CD4-positive, alpha-beta memory T cell (primary cell): ENCODE measurements around the gene P3H3. TPM values are rescaled to one million over a fixed set of nuclear protein-coding genes. Genes with fewer than 3 reads are reported as not detected.

ENCODE experiments used
- CTCF ChIA-PET: fragments of 350-600 bp; sonication (Branson Sonifier 250); formaldehyde crosslinking; loops from one replicate; lab custom pipeline; 2021; ENCODE audit warnings: inconsistent platforms; ENCODE audit not compliant: partially characterized antibody; lab: Charles Lee
- POLR2A ChIA-PET: fragments of 350-600 bp; sonication (Branson Sonifier 250); formaldehyde crosslinking; loops from one replicate; lab custom pipeline; 2021; ENCODE audit not compliant: partially characterized antibody; lab: Charles Lee
- DNase-seq, 5 donors: peaks; one replicate each; pipeline versions ENCODE4 v3.0.0 to v3.0.0-alpha.2; 2020 to 2022; ENCODE audit warnings: mixed read lengths in 1 of 5
- H3K27ac ChIP-seq: one replicate; pipeline ENCODE4 v1.7.0; 2013; ENCODE audit warnings: low read depth, low read length
- H3K27me3 ChIP-seq: 2 replicates; pipeline ENCODE4 v1.7.0; 2013; ENCODE audit warnings: mild to moderate bottlenecking, low read length, moderate library complexity; ENCODE audit not compliant: insufficient read depth
- H3K36me3 ChIP-seq: 2 replicates; pipeline ENCODE4 v1.7.0; 2013; ENCODE audit warnings: mild to moderate bottlenecking, low read length, moderate library complexity; ENCODE audit not compliant: insufficient read depth
- H3K4me1 ChIP-seq: 2 replicates; pipeline ENCODE4 v1.7.0; 2013; ENCODE audit warnings: mild to moderate bottlenecking, low read length, moderate library complexity; ENCODE audit not compliant: insufficient read depth
- H3K4me3 ChIP-seq, 2 donors: one replicate each; pipeline ENCODE4 v1.7.0; 2013; ENCODE audit warnings: low read length in 2 of 2, mild to moderate bottlenecking in 1 of 2
- H3K9me3 ChIP-seq, 2 donors: one replicate each; pipeline ENCODE4 v1.7.0; 2013; ENCODE audit warnings: low read length in 2 of 2, control low read depth in 1 of 2; ENCODE audit not compliant: control insufficient read depth in 1 of 2
- H3K27ac Mint-ChIP-seq, 7 donors: one replicate each; pipeline ENCODE4 v1.8.0; 2020 to 2021; ENCODE audit warnings: mixed read lengths in 7 of 7, mild to moderate bottlenecking in 6 of 7, inconsistent platforms in 3 of 7, moderate library complexity in 3 of 7
- H3K27me3 Mint-ChIP-seq, 2 donors: one replicate each; pipeline ENCODE4 v1.8.0; 2020 to 2021; ENCODE audit warnings: mixed read lengths in 2 of 2
- H3K36me3 Mint-ChIP-seq, 2 donors: one replicate each; pipeline ENCODE4 v1.8.0; 2020 to 2021; ENCODE audit warnings: mixed read lengths in 2 of 2, inconsistent platforms in 1 of 2, mild to moderate bottlenecking in 1 of 2
- H3K4me1 Mint-ChIP-seq, 4 donors: one replicate each; pipeline ENCODE4 v1.8.0; 2020 to 2021; ENCODE audit warnings: mixed read lengths in 4 of 4, mild to moderate bottlenecking in 1 of 4
- H3K4me3 Mint-ChIP-seq, 8 donors: one replicate each; pipeline ENCODE4 v1.8.0; 2020 to 2021; ENCODE audit warnings: mixed read lengths in 8 of 8, mild to moderate bottlenecking in 7 of 8, moderate library complexity in 6 of 8, inconsistent platforms in 3 of 8
- H3K9me3 Mint-ChIP-seq, 8 donors: one replicate each; pipeline ENCODE4 v1.8.0; 2020 to 2021; ENCODE audit warnings: mixed read lengths in 8 of 8, mild to moderate bottlenecking in 5 of 8, inconsistent platforms in 3 of 8, moderate library complexity in 1 of 8
- intact Hi-C: fragments of 100-400 bp; cut with micrococcal nuclease; formaldehyde crosslinking; loops from one replicate; pipeline ENCODE4 v1.15.1; 2023
- polyA plus RNA-seq, 2 donors: library from polyadenylated mRNA; unstranded; fragments of 300-500 nt; fragmentation: Illumina TruSeq; gene quantifications; one replicate each; pipeline ENCODE4 v1.2.3, GENCODE V29; 2021
- total RNA-seq, 2 experiments: library from RNA; stranded (reverse); gene quantifications; one replicate each; pipeline ENCODE4 v1.2.3, GENCODE V29; 2021

The P3H3 gene
- total and polyA plus RNA-seq, 4 experiments from 2014 or later: 0.72 to 11.8 (median 6.2) TPM

DNA sequence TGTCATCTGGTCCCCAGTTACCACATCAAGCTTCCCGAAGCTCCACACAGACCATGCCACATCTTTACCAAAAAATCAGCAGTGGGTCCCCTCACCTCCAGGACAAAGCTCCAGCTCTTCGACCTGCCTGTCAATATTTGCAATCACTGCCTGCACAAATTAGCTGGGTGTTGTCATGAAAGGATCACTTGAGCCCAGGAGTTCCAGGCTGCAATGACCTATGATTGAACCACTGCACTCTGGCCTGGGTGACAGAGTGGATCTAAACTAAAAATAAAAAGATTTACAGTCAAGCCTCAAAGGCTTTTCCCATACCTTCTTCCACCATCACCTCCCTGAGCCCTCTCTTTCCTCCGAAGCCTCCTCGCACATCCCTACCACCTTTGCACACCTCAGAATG, 31.6 kb upstream of the P3H3 start:
- no peaks in the 10 kb centered on the region for H3K27me3 Mint-ChIP-seq
- peak overlapping the region in 2 of 8 donors; percentile 10 to 59 for H3K4me3 Mint-ChIP-seq
- Histone ChIP-seq H3K9me3 (no peaks in the 10 kb centered on the region), H3K27me3 (no peaks in the 10 kb centered on the region), H3K4me3 (no peak overlapping the region), H3K4me1 (peaks cover 57% of the 10 kb centered on the region), H3K36me3 (peaks cover 47% of the 10 kb centered on the region), H3K27ac (no peak overlapping the region)
- intact Hi-C loops: no loop called here
- DNase-seq: no peak
- ChIA-PET POLR2A (interaction anchor here (1.2 to 1.9 kb wide), 5 partner anchors 9 to 28 kb away, joined by 4 to 7 read pairs (median 4); no protein-coding TSS in a partner anchor), CTCF (interaction anchor here (0.7 to 28.3 kb wide), 6 partner anchors 10 to 43 kb away, joined by 3 to 303 read pairs (median 5); partner anchors contain the start of genes GPR162, MLF2, P3H3 and PTMS)
- H3K27ac Mint-ChIP-seq: peak overlapping the region; percentile 5 to 82 (median 65)
- peaks cover 51 to 83% (median 66%) of the 10 kb centered on the region in 4 donors for H3K4me1 Mint-ChIP-seq
- no peaks in the 10 kb centered on the region for H3K9me3 Mint-ChIP-seq
- peaks cover 41 to 75% of the 10 kb centered on the region in 2 donors for H3K36me3 Mint-ChIP-seq

GRCh38 chr12:6799147-6799546, 29.1 kb upstream of the P3H3 start:
- ChIA-PET POLR2A (interaction anchor here (1.2 kb wide), 1 partner anchor 10 kb away, joined by 3 read pairs; the partner anchor contains the start of gene CD4), CTCF (no interaction called here)
- H3K4me3 Mint-ChIP-seq: no peak overlapping the region
- Histone ChIP-seq H3K27me3 (no peaks in the 10 kb centered on the region), H3K4me3 (no peak overlapping the region), H3K9me3 (no peaks in the 10 kb centered on the region), H3K36me3 (peaks cover 63% of the 10 kb centered on the region), H3K27ac (no peak overlapping the region), H3K4me1 (peaks cover 41% of the 10 kb centered on the region)
- H3K27me3 Mint-ChIP-seq: no peaks in the 10 kb centered on the region
- no peaks in the 10 kb centered on the region for H3K9me3 Mint-ChIP-seq
- peak overlapping the region in 2 of 7 donors; percentile 47 to 64 for H3K27ac Mint-ChIP-seq
- no peak for DNase-seq
- peaks cover 46 to 72% of the 10 kb centered on the region in 2 donors for H3K36me3 Mint-ChIP-seq
- intact Hi-C loops: no loop called here
- H3K4me1 Mint-ChIP-seq: peaks cover 35 to 59% (median 47%) of the 10 kb centered on the region in 4 donors

DNA sequence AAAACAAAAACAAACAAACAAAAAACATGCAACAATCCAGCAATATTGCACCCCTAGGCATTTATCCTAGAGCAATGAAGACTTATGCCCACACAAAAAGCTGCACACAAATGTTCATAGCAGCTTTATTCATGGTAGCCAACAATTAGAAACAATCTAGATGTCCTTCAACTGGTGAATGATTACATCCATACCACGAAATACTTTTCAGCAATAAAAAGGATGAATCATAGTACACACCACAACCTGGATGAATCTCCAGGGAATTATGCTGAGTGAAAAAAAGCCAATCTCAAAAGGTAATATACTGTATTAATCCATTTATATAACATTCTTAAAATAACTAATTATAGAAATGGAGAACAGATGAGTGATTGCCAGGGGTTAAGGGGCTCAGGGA, 21.0 kb upstream of the P3H3 start:
- POLR2A ChIA-PET: interaction anchor here (0.6 kb wide), 1 partner anchor 18 kb away, joined by 3 read pairs; the partner anchor contains the start of gene CD4
- peak overlapping the region in 1 of 7 donors; percentile 72 for H3K27ac Mint-ChIP-seq

GRCh38 chr12:6809056-6809455, 19.2 kb upstream of the P3H3 start:
- intact Hi-C loops: no loop called here
- no peak for DNase-seq
- ChIA-PET CTCF (interaction anchor here (1.0 to 1.4 kb wide), 2 partner anchors 12 to 31 kb away, joined by 4 to 5 read pairs; partner anchors contain the start of gene GPR162), POLR2A (interaction anchor here (1.3 to 1.8 kb wide), 3 partner anchors 12 to 17 kb away, joined by 4 to 12 read pairs (median 4); partner anchors contain the start of gene GPR162)
- no peaks in the 10 kb centered on the region for H3K9me3 Mint-ChIP-seq
- Histone ChIP-seq H3K27me3 (no peaks in the 10 kb centered on the region), H3K36me3 (peaks cover 12% of the 10 kb centered on the region), H3K4me1 (no peaks in the 10 kb centered on the region), H3K9me3 (no peaks in the 10 kb centered on the region), H3K27ac (no peak overlapping the region), H3K4me3 (no peak overlapping the region)
- H3K4me1 Mint-ChIP-seq: peaks cover 0 to 23% (median 13%) of the 10 kb centered on the region in 4 donors
- no peak overlapping the region for H3K4me3 Mint-ChIP-seq
- H3K27ac Mint-ChIP-seq: no peak overlapping the region
- H3K36me3 Mint-ChIP-seq: peaks cover 37 to 40% of the 10 kb centered on the region in 2 donors
- no peaks in the 10 kb centered on the region for H3K27me3 Mint-ChIP-seq

More for the DNA sequence above, 21.0 kb upstream of the P3H3 start:
- no peak for DNase-seq
- Histone ChIP-seq H3K4me3 (no peak overlapping the region), H3K27ac (no peak overlapping the region), H3K4me1 (no peaks in the 10 kb centered on the region), H3K36me3 (peaks cover 22% of the 10 kb centered on the region), H3K9me3 (no peaks in the 10 kb centered on the region), H3K27me3 (no peaks in the 10 kb centered on the region)
- H3K27me3 Mint-ChIP-seq: no peaks in the 10 kb centered on the region
- no peak overlapping the region for H3K4me3 Mint-ChIP-seq
- intact Hi-C loops: no loop called here
- no peaks in the 10 kb centered on the region for H3K9me3 Mint-ChIP-seq
- CTCF ChIA-PET: interaction anchor here (1.0 to 1.4 kb wide), 3 partner anchors 27 to 187 kb away, joined by 3 read pairs; no protein-coding TSS in a partner anchor
- H3K36me3 Mint-ChIP-seq: peaks cover 36 to 39% of the 10 kb centered on the region in 2 donors
- peaks cover 0 to 24% (median 12%) of the 10 kb centered on the region in 4 donors for H3K4me1 Mint-ChIP-seq

DNA sequence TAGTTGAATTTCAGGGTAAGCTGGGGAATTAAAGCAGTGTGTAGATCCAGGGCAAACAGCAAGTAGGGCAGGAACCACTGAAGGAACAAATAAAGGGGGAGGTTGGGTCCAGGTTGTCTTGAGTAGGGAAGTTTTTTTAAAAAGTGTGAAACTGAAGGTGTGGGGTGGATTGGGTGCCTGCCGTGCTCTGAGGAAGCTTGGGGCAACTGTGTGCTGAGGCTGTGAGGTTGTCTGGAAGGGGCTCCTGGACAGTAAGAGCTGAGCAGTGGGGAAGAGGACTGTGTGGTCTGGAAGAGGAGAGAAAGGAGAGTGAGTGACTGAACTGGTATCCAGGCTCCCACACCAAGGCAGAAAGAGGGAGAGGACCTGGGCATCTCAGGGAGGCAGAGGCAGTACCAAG, 17.4 kb upstream of the P3H3 start:
- no peak for DNase-seq
- H3K9me3 Mint-ChIP-seq: no peaks in the 10 kb centered on the region
- H3K27ac Mint-ChIP-seq: peak overlapping the region in 6 of 7 donors; percentile 24 to 88 (median 68)
- CTCF ChIA-PET: interaction anchor here (0.8 to 2.7 kb wide), 5 partner anchors 8 to 25 kb away, joined by 3 to 9 read pairs (median 3); no protein-coding TSS in a partner anchor
- Histone ChIP-seq H3K36me3 (peaks cover 26% of the 10 kb centered on the region), H3K4me3 (no peak overlapping the region), H3K9me3 (no peaks in the 10 kb centered on the region), H3K27ac (no peak overlapping the region), H3K4me1 (no peaks in the 10 kb centered on the region), H3K27me3 (no peaks in the 10 kb centered on the region)
- H3K4me1 Mint-ChIP-seq: peaks cover 0 to 20% (median 12%) of the 10 kb centered on the region in 4 donors
- intact Hi-C loops: no loop called here
- H3K4me3 Mint-ChIP-seq: no peak overlapping the region
- no peaks in the 10 kb centered on the region for H3K27me3 Mint-ChIP-seq
- POLR2A ChIA-PET: interaction anchor here (1.2 to 1.4 kb wide), 2 partner anchors 9 to 10 kb away, joined by 3 to 4 read pairs; partner anchors contain the start of gene GPR162
- peaks cover 42 to 46% of the 10 kb centered on the region in 2 donors for H3K36me3 Mint-ChIP-seq

DNA sequence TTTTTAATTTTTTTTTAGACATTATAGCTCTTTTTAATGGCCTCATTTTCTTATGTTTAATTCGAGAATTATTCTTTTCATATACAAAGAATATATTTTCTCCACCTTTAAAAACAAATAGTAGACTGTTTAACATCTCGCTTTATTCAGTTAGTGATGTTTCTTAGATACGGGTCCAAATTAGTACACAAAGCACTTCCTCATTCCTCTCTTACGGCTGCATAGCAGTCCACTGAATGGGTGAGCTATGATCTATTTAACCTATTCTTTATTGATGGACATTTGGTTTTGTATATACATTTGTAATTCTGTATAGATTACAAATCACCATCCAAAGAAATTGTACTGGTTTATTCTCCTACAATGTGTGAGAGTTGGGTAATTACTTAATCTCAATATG, 14.8 kb upstream of the P3H3 start:
- POLR2A ChIA-PET: interaction anchor here (0.8 to 1.2 kb wide), 2 partner anchors 17 to 24 kb away, joined by 3 to 4 read pairs; partner anchors contain the start of gene CD4
- Histone ChIP-seq H3K4me1 (no peaks in the 10 kb centered on the region), H3K27ac (no peak overlapping the region), H3K4me3 (no peak overlapping the region), H3K27me3 (no peaks in the 10 kb centered on the region), H3K36me3 (peaks cover 42% of the 10 kb centered on the region), H3K9me3 (no peaks in the 10 kb centered on the region)
- Mint-ChIP-seq H3K4me1 (peaks cover 0 to 20% (median 16%) of the 10 kb centered on the region in 4 donors), H3K36me3 (peaks cover 54 to 58% of the 10 kb centered on the region in 2 donors), H3K27me3 (no peaks in the 10 kb centered on the region), H3K27ac (no peak overlapping the region), H3K9me3 (no peaks in the 10 kb centered on the region), H3K4me3 (no peak overlapping the region)
- no peak for DNase-seq
- CTCF ChIA-PET: interaction anchor here (1.0 to 1.8 kb wide), 4 partner anchors 12 to 348 kb away, joined by 3 to 11 read pairs (median 4); no protein-coding TSS in a partner anchor
- intact Hi-C loops: no loop called here

DNA sequence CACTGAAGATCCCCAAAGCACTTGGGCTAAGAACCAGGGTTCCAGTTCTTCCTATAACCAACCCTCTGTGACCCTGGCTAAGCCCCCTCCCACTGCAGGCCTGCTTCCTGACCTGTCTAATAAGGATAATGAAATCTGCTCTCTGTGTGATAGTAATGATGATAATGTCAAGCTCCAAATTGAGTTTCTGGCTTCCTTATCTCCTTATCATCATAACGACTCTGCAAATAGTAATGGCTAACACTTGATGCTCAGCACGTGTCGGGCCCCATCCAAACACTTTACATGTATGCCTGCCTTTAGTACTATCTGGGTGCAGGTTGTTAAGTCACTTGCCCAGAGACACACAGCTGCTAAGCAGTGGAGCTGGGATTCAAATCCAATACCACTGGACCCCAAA, 11.6 kb upstream of the P3H3 start:
- Histone ChIP-seq H3K4me3 (no peak overlapping the region), H3K27me3 (no peaks in the 10 kb centered on the region), H3K9me3 (no peaks in the 10 kb centered on the region), H3K36me3 (peaks cover 60% of the 10 kb centered on the region), H3K27ac (no peak overlapping the region), H3K4me1 (peaks cover 13% of the 10 kb centered on the region)
- Mint-ChIP-seq H3K4me1 (peaks cover 12 to 15% (median 14%) of the 10 kb centered on the region in 4 donors), H3K27ac (peak overlapping the region in 1 of 7 donors; percentile 19), H3K9me3 (no peaks in the 10 kb centered on the region), H3K4me3 (no peak overlapping the region), H3K27me3 (no peaks in the 10 kb centered on the region), H3K36me3 (peaks cover 51 to 61% of the 10 kb centered on the region in 2 donors)
- POLR2A ChIA-PET: interaction anchor here (1.2 kb wide), 1 partner anchor 23 kb away, joined by 3 read pairs; no protein-coding TSS in a partner anchor
- CTCF ChIA-PET: interaction anchor here (1.4 to 1.5 kb wide), 2 partner anchors 9 to 63 kb away, joined by 5 to 7 read pairs; partner anchors contain the start of gene MLF2
- intact Hi-C loops: no loop called here
- DNase-seq: no peak
